GM19395 (cell line): ENCODE measurements around the gene SCYL1.

Experiments used
- ATAC-seq: cut with Tn5 transposase; IDR thresholded peaks from one replicate; pipeline ENCODE4 v1.9.1; 2021; ENCODE audit warnings: mild to moderate bottlenecking, moderate library complexity; ENCODE audit not compliant: unreplicated experiment

Gene SCYL1

DNA sequence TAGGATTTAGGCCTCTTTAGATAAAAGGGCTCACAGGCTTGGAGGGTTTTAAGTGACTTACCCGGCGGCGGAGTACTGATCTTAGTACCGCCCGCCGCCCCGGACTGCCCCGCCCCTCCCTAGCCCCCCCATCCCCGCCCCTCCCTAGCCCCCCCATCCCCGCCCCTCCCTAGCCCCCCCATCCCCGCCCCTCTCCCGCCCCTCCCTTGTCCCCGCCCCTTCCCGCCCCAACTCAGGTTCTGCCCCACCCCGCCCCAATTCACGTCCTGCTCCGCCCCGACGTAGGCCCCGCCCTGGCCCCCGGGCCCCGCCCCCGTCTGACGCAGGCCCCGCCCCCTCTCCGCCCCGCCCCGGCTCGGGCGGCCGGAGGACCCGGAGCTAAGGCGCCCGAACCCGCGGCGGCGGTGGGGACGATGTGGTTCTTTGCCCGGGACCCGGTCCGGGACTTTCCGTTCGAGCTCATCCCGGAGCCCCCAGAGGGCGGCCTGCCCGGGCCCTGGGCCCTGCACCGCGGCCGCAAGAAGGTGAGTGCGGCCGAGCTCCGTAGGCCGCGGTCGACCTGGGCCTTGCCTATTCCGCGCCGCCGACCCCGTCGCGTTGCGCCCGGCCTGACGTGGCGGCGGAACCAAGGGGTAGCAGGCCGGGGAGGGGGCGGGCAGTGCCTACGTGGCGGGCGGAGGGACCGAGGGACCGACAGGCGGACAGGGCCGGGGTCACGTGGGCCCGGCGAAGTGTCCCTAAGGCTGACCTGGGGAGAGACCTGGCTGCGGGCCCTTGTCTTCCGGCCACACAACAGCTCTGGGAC, at the start of gene SCYL1:
SCYL1 (plus strand) TSS at position 343 of the 805 bp plus-strand sequence; CDS start at position 414, 71 bp downstream.
- ATAC-seq, result peak; percentile 53

DNA sequence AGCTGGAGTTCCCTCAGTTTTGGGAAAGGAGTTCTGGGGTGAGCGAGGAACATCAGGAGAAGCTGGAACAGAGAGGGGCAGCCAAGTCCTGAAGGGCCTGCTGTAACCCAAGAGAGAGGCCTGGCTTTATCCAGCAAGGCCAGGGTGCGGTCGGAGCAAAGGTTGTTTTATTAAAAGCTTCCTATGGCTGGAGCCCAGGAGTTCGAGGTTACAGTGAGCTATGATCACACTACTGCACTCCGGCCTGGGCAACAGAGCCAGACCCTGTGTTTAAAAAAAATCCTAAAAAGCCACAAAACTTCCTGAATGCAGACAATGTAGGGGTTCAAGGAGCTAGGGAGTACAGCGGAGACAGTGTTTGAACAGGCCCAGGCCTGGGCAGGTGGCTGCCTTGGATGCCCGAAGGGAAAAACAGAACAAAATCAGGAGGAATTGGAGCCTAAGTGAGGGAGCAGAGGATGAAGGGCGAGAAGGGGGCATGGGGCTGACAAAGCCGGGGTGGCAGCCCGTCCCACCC, 48.2 kb upstream of the SCYL1 start:
- no peak for ATAC-seq

DNA sequence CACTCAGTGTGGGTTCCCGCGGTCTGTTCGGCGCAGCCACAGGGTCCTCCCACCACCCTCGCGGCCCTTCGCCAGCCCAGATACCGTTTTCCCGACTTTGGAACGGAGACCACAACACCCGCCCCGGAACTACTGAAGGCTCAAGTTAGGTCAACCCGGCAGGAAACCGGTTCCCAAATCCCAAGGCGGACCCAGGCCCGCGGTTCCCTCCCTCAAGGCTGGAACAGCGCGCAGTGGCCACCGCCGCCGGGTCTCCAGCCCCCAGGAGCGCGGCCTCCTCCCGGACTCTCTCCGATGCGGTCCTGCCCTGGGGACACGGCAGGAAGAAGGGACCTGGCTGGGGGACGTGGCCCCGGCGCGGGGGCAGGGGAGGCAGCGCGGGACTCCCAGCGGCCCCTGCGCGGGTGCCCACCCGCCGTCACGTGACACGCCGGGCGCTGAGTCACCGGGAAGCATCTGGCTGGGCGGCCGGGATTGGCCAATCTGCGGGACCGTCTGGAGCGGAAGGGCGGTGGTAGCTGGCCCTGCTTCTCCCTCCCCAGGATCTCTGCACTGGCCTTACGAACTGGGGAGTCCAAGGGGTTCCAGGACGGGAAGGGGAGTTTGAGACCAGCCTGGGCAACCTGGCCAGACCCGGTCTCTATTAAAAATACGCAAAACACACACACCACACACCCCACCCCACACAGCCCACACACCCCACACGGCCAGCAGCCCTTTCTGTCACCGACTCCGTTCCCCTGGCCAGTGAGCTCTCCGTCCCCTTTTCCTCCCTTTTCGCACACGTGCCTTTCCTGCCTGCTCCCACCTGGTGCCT, 47.5 kb upstream of the SCYL1 start:
- peak; percentile 77 for ATAC-seq

DNA sequence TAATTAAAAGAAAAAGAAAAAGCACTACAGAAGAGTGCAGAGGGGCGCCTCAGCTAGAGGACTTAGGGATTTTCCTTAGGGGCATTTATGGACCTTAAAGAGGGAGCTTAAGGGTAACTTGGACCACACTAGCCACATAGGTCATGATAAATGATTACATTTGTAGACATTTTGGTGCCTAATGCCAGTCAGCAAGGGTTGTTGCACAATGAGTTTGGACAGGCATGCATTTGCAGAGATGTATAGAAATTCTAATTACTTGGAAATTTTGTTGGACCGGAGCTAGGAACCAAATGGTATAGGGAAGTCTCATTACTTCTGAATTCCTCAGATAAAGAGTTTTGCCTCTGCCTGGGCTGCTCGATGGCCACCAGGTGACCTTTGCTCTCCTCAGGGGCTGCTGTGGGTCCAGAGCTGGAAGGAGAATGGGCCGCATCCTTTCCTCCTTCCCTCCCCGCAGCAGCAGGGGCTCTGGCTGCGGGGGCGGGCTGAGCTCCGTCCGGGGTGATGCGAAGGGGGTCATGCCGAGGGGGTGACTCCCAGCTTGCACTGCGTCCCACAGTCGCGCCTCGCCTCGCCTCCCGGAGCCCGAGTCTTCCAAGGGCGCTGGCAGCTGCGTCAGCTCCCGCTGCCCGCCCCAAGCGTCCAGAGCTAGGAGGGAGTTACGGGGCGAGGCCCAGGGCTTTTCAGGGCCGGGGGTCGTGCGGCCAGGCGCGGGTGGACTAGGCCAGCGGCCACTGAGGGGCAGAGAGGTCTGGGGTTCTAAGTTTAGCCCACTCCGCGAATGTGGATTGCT, 46.3 kb upstream of the SCYL1 start:
- no peak for ATAC-seq

DNA sequence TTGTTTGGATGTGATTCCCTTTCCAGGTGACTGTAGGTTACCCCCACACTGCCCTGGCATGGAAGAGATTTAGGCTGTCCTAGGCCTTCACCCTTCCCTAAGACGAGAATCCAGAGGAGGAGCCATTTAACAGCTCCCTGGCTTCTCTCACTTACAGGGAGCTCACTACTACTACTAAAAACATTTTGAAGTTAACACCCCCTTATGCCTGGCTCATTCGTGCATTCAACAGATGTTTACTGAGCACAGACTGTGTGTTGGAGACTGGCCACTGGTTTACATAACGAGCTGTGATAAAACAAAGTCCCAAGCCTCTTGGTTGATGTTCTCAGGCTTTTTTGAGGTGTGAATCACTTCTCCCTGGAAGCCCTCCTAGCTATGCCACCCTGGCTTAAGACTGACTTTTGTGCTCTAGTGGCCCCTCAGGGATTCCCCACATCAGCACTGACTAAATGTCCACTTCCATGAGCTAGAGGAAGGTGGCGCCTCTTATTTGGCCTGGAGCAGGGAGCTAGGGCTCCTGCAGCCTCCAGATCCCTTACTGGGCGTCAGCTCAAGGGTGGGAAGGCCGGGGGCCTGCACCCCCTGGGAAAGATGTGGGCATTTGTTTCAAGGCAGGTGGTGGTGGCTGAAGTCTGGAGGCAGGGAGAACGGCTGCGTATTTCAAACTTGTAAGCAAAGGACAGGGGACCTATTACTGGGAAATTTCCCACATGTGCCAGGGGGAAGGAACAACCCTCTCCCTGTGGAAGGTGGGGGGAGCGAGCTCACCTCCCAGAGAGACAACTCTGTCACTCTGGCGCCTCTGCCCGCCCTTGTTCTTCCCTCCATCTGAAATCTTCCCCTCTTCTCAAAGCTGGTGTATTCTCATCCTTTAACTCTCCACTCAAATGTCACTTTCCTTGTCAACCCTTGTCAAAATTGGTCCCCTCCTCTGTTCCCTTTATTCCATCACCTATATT, 45.4 kb upstream of the SCYL1 start:
- ATAC-seq, result no peak

DNA sequence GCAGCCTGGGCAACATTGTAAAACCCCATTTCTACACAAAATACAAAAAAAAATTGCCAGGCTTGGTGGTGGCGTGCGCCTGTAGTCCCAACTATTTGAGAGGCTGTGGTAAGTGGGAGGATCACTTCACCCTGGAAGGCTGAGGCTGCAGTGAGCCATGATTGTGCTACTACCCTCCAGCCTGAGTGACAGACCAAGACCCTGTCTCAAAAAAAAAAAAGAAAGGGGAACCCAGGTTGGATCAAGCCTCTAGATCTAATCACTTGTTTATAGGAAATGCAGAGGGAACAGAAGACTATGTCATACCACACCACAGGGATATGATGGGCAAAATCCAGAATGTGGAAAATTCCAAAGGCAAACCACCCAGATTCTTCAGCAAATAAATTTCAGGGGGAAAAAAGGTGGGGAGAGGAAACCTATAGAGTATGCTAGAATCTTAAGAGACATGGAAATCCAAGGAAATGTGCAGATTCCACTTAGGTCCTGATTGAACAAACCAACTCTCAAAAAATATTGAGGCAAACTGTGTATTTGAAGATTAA, 42.5 kb upstream of the SCYL1 start:
- no peak for ATAC-seq

DNA sequence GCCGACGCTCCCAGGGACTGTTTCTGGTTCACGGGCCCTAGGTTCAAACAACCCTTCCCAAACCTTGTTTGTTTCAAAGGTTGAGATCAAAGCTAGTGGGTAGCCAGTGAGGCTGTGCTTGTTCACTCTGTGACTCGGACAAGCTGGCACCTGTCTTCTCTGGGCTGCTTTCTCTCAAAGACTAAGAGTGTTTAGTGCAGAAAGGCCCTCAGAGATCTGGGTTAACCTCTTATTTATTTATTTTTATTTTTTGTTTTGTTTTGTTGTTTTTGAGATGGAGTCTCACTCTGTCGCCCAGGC, 39.0 kb upstream of the SCYL1 start:
- no peak for ATAC-seq

DNA sequence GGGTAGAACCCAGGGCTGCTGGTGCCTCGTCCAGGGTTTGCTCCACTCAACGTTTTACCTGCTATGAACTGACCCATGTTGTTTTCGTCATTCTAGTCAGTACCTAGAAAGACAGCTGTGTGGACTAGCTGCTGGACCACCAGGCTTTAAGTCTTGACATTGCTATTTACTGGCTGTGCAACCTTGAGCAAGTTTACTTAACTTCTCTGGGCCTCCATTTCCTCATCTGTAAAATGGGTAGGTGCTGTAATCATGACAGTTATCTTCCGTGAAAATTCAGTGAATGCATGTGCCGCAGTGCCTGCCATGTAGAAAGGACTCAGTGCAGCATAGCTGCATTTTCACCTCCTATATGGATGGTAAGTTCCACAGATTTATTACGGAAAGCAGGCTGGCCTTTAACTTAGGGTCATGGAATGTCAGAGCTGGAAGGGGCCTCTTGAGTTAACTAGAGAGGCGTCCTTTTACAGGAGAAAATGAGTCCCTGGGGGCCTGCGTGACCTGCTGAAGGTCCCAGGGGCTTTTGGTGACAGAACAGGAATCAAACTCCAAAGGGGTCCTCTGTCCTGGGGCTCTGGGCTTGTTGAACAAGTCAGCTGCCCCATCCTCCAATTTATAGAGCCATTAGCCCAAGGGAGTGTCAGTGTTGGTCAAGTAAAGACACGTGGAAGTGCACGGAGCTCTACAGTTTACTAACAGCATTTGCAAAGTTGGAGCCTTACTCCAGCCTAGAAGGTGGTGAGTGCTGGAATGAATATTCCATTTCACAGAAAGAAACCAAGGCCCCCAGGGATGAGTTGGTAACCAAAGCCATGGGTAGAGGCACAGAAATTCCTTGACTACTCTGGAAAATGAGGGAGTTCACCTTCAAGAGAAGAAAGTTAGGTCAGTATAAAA, 38.1 kb upstream of the SCYL1 start:
- no peak for ATAC-seq

DNA sequence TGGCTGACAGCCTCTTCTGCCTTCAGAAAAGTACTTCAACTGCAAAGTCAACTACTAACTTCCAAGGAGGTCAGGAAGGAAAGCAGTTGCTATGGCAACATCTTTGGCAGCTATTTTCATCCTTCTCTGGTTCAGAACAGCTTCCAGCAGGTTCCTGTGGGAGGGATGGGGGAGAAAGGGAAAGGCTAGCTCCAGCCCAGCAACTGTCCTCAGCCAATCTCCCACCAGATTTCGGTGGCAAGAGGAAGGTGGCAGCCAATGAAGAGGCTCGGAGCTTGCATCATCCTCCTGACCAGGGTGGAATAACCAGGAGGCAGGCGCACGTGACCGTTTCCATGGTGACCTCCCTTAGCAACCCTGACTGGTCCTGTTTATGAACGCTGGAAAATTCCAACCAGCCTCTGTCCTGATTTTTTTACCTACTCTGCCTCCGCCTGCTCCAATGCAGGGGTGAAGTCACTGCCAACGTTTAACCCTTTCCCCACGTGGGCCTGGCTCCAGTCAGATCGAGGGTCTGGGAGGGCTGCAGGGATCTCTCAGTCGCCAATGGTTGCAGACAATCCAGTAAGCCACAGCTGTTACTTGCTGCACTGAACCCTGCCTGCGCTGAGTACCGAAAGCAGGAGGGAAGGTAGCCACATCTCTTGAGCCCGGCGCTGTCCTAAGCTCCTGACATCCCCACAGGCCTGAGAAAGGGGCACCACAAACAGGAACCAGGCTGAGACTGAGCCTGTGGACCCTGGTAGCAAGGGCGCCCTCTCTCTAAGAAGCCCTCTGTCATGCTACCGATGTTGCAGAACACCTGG, 37.2 kb upstream of the SCYL1 start:
- ATAC-seq, result no peak

DNA sequence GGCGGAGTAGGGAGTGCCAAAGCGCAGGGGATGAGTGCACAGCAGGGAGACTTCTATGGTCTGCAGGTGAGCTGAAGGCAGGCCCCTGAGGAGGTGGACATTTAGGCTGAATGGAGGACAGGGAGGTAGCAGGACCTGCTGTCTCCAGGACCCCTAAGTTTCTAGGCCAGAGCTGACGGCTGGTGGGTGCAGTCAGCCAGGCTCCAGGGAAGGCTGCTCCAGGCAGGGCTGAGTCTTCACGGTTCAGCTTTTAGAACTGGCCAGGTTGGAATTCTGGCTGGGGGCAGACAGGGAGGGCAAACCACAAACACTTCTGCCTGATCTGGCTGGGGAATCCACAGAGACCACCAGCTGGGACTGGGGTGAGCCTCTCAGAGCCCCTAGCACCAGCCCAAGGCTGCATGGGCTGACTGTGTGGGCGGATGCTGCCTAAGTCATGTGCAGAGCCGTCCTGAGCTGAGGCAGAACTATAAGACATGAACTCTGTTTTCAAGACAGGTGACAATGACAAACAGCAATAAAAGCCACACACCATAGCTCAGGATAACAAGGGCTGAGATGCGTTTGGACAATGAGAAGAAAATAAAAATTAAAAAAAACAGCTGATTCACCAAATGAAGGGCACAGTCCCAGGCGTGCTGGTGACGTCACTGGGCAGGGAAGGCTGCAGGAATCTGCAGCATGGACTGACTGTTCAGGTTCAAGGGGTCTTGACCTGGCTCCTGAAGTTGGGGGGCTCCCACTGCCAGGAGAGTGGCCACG, 36.4 kb upstream of the SCYL1 start:
- no peak for ATAC-seq

DNA sequence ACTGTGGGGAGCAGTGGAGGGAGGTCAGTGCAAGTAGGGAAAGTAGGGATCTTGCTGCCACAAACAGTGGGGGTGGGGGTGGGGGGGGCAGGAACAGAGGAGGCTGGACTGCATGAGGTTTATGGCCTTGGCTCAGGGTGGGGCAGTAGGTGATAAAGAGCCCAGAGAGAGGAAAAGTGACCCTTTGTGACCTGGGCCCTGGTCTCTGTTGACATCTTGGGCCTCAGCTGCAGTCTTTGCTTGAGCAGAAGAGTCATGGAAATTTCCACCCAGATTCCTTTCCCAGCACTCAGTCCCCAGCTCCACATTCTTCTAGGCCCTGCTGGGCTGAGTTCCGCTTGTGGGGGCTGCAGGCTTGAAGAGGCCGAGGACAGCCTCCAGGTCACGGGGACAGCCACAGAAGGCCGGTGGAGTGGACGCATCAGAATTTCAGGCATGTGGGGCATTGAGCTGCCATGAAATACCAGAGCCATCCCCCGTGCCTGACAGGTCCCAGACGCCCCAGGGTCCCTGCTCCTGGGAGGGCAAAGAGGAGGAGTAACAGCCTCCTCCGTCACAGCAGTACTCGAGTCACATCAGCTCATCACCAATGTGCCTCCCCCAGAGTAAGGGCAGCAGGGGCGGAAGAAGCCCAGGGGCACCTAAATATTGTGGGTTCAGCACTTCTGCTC, 35.7 kb upstream of the SCYL1 start:
- no peak for ATAC-seq

DNA sequence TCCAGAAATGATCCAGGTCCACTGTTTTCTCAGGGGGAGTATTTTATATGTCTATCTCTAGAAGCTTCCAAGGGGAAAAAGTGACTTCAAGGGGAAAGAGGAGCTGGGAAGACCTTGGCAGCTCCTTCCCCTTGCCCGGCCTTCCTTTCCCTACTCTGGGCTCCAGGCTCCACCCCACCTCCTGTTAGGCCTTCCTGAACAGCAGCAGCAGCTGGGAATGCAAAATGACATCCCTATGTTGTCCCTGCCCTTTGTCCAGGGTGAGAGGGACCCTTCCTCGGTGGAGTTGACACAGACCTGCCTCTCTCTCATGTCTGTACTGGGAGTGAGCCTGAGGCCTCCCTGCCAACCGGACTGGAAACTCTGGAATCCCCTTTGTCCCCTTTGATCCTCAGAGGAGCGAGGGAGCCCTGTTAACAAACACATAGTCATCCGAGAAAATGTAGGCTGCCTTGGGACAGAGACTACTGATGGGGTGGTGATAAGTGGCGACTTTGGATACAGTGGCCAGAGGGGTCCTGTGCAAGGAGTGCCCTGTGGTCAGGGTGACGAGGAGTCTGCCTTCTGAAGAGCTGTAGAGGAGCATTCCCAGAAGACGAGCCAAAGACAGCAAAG, 35.1 kb upstream of the SCYL1 start:
- no peak for ATAC-seq

DNA sequence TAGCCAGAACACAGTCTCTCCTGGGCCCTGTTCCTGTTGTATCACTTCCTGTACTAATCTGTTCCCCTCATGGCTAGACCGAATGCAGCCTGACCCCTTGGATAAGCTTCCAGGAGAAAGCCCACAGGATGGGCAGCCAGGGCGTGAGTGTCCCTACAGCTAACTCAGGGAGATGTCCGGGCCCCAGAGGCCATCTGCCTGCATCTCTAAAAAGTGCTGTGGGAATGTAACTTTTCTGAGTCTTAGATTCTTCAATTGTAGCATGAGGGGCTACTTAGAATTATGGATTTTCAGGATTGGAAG, 33.8 kb upstream of the SCYL1 start:
- no peak for ATAC-seq

DNA sequence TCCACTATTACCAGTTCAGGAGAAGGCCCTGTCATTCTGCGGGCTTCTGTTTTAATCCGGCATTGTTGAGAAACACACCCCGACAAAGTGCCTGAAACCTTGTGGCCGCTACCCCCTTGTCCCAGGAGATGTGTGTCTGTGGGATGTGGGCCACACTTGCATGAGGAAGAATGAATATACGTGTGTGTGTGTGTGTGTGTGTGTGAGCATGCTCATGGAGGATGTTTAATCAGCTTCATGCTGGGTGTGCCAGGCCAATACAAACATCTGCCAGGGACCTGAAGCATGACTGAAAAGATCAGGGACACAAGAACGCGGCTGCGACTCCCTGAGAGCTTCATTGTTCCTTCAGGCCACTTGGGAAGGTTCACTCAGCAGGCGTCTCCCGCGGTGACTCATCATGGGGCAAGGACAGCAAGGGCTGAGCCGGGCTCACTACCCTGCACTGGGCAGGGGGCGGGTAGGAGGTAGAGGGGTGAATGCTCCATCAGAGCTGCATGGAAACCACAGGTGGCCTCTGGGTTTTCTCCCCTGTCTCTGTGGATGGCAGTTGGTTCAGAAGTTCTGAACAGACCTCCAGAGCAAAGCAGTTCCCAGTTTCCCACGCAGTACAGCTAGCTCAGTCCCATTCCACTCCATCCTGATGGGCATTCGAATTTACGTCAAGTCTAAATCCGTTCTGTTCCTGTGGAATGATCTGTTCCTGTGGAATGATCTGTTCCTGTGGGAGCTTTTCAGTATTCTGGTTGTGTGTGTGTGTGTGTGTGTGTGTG, 33.1 kb upstream of the SCYL1 start:
- ATAC-seq, result no peak

DNA sequence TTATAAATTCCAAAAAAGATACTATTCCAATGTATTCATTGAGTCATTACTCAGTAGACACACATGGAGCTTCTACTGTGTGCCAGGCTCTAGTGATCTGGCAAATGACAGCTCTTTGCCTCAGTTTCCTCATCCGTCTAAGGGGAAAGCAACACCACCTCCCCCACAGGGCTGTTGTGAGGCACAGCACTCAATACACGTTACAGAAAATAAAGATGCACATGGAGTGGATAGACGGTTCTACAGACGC, 32.6 kb upstream of the SCYL1 start:
- ATAC-seq, result no peak
